ENCODE measurements around the gene ATG9A.

Gene ATG9A

DNA sequence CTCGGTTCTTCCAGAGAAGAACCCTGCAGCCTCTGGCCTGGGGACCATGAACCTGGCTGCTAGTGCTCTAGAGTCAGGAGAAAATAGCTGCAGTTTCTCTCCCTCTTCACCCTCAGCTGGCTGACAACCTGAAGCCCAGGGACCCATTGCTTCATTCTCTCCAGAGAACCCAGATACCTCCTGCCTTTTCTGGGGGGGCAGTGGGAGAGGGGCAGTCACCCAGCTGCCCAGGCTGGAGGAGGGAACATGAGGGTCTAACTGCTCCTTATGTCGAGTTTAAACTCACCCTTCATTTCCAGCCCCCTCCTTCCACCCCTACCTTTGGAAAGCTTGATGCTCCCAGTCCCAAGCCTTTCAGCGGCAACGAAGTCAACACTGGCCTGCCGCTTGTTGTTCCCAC, 30.5 kb downstream of the ATG9A start:
- peaks cover 4% of the 10 kb centered on the region for H3K4me1 ChIP-seq
- no peak overlapping the region for H3K4me3 ChIP-seq (ENCODE audit: low read depth, low read length)
- no peak for TF ChIP-seq CTCF (IDR thresholded peaks at IDR 0.05)
- no peak overlapping the region for H3K4me2 ChIP-seq (ENCODE audit: low read length)
- H3K9me3 ChIP-seq (ENCODE audit: control insufficient read depth, low read length): no peaks in the 10 kb centered on the region
- no peaks in the 10 kb centered on the region for H3K36me3 ChIP-seq (ENCODE audit: control insufficient read depth, insufficient read depth, low read length)
- H3K27ac ChIP-seq: no peak overlapping the region
- H2AFZ ChIP-seq: no peak overlapping the region
- H3K27me3 ChIP-seq (ENCODE audit: control insufficient read depth, insufficient read depth, low read length): no peaks in the 10 kb centered on the region
- no peak overlapping the region for H3K9ac ChIP-seq
- H3K79me2 ChIP-seq: no peaks in the 10 kb centered on the region

GRCh38 chr2:219197388-219197787, 32.0 kb downstream of the ATG9A start:
- H3K4me1 ChIP-seq: peaks cover 4% of the 10 kb centered on the region
- no peaks in the 10 kb centered on the region for H3K79me2 ChIP-seq
- no peaks in the 10 kb centered on the region for H3K36me3 ChIP-seq (ENCODE audit: control insufficient read depth, insufficient read depth, low read length)
- no peak overlapping the region for H3K4me2 ChIP-seq (ENCODE audit: low read length)
- no peaks in the 10 kb centered on the region for H3K27me3 ChIP-seq (ENCODE audit: control insufficient read depth, insufficient read depth, low read length)
- TF ChIP-seq CTCF (IDR thresholded peaks at IDR 0.05): no peak
- H3K27ac ChIP-seq: no peak overlapping the region
- no peak overlapping the region for H3K4me3 ChIP-seq (ENCODE audit: low read depth, low read length)
- H3K9ac ChIP-seq: no peak overlapping the region
- H3K9me3 ChIP-seq (ENCODE audit: control insufficient read depth, low read length): no peaks in the 10 kb centered on the region
- no peak overlapping the region for H2AFZ ChIP-seq

- no peaks in the 10 kb centered on the region for H3K27me3 ChIP-seq (ENCODE audit: control insufficient read depth, insufficient read depth, low read length)
- H3K9ac ChIP-seq: no peak overlapping the region
Measured at GRCh38 chr2:219186754-219187456, 42.5 kb downstream of the ATG9A start.

DNA sequence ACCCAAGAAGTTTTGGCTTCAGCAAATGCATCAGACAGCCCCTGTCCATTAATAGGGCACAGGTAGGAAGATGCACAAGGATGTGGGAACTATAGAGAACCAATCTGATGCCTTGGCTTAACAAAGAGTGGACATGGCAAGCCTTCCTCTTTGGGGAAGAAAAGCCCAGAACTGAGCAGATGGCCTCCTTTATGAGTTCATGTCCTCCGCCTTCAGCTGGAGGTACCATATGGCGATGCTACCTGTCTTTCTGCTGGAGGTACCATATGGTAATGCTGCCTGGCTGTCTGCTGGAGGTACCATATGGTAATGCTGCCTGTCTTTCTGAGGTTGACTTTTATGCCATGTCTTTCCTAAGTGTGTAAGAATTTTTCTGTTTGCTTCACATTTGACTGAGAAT, 45.3 kb downstream of the ATG9A start:
- H3K27ac ChIP-seq: no peak overlapping the region
- no peak overlapping the region for H2AFZ ChIP-seq
- H3K4me1 ChIP-seq: peaks cover 6% of the 10 kb centered on the region
- TF ChIP-seq CTCF (IDR thresholded peaks at IDR 0.05): no peak
- no peaks in the 10 kb centered on the region for H3K27me3 ChIP-seq (ENCODE audit: control insufficient read depth, insufficient read depth, low read length)
- H3K36me3 ChIP-seq (ENCODE audit: control insufficient read depth, insufficient read depth, low read length): no peaks in the 10 kb centered on the region
- peaks cover 4% of the 10 kb centered on the region for H3K79me2 ChIP-seq
- no peak overlapping the region for H3K4me3 ChIP-seq (ENCODE audit: low read depth, low read length)
- H3K4me2 ChIP-seq (ENCODE audit: low read length): no peak overlapping the region
- no peak overlapping the region for H3K9ac ChIP-seq
- no peaks in the 10 kb centered on the region for H3K9me3 ChIP-seq (ENCODE audit: control insufficient read depth, low read length)

More at GRCh38 chr2:219186754-219187456, 42.5 kb downstream of the ATG9A start:
- no peak overlapping the region for H2AFZ ChIP-seq
- no peak overlapping the region for H3K27ac ChIP-seq
- H3K79me2 ChIP-seq: no peaks in the 10 kb centered on the region
- TF ChIP-seq CTCF (IDR thresholded peaks at IDR 0.05): no peak
- no peaks in the 10 kb centered on the region for H3K9me3 ChIP-seq (ENCODE audit: control insufficient read depth, low read length)
- H3K4me2 ChIP-seq (ENCODE audit: low read length): no peak overlapping the region
- no peak overlapping the region for H3K4me3 ChIP-seq (ENCODE audit: low read depth, low read length)
- H3K36me3 ChIP-seq (ENCODE audit: control insufficient read depth, insufficient read depth, low read length): no peaks in the 10 kb centered on the region
- H3K4me1 ChIP-seq: no peaks in the 10 kb centered on the region

GRCh38 chr2:219183151-219183772, 46.2 kb downstream of the ATG9A start:
- Histone ChIP-seq H3K9ac (no peak overlapping the region), H3K27ac (no peak overlapping the region), H3K4me3 (ENCODE audit: low read depth, low read length) (no peak overlapping the region), H3K4me2 (ENCODE audit: low read length) (no peak overlapping the region), H2AFZ (no peak overlapping the region), H3K9me3 (ENCODE audit: control insufficient read depth, low read length) (no peaks in the 10 kb centered on the region), H3K4me1 (peaks cover 9% of the 10 kb centered on the region), H3K27me3 (ENCODE audit: control insufficient read depth, insufficient read depth, low read length) (no peaks in the 10 kb centered on the region), H3K79me2 (peaks cover 8% of the 10 kb centered on the region), H3K36me3 (ENCODE audit: control insufficient read depth, insufficient read depth, low read length) (no peaks in the 10 kb centered on the region)
- TF ChIP-seq CTCF (IDR thresholded peaks at IDR 0.05): no peak
